22Rv1 (cell line): Measurements from ENCODE around the gene GGT6.

Experiments used
- CTCF ChIP-seq: fragments of 450-650 bp; IDR thresholded peaks from 2 replicates; pipeline ENCODE4 v1.5.1; 2017; ENCODE audit warnings: mild to moderate bottlenecking
- ZFX ChIP-seq: fragments of 450-650 bp; IDR thresholded peaks from 2 replicates; pipeline ENCODE4 v1.6.1; 2017; ENCODE audit warnings: antibody characterized with exemption, borderline replicate concordance

GRCh38 chr17:4597975-4598374 is 37.6 kb upstream of the GGT6 start:
- no peak for TF ChIP-seq CTCF
- TF ChIP-seq ZFX, result no peak
